ENCODE measurements around the gene TNIK. TPM values are rescaled to one million over a fixed set of nuclear protein-coding genes. Genes with fewer than 3 reads are reported as not detected.
A peak's percentile ranks its signal among the peaks of the same experiment; 100 is the strongest.

The TNIK gene
- total RNA-seq, 1 donor from 2014 or later = 27.4 TPM

DNA sequence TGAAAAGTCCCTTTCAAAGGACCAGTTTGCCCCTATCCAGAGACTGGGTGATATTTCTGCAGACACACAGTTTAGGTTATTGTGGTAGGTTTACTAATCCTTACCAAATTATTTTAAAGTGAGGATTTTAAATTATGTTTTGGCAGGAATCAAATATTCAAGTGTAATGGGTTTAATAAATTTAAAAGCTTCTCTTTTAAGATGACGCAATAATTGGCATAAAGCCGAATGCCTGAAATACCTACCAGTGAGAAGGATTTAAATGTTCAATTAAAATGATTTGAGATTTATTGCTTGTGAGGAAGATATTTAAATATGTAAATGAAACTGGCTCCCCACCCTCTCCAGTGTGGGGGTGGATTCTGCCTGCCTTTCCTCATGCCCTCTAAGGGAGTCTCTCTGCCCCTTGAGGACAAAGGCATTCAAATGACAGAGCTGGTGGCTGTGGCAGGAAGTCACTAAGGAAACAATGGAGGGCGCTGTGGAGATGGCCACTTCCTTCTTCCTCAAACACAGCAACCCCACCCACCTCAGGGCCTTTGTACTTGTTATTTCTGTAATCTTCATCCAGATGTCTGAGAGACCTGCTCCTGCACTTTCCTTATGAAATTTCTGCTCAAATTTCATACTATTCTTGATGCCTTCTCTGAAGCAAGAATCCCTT is 131.7 kb downstream of the TNIK start:
- Mint-ChIP-seq H3K27ac (peak overlapping the region; percentile 25), H3K36me3 (ENCODE audit: low read depth) (peaks cover 6% of the 10 kb centered on the region), H3K27me3 (no peaks in the 10 kb centered on the region), H3K9me3 (no peaks in the 10 kb centered on the region), H3K4me3 (no peak overlapping the region), H3K4me1 (peaks cover 23% of the 10 kb centered on the region)
- DNase-seq = peak; percentile 80
- intact Hi-C loops (cut with micrococcal nuclease) = no loop called here

- no peak overlapping the region for H3K27ac Mint-ChIP-seq
- peaks cover 23% of the 10 kb centered on the region for H3K4me1 Mint-ChIP-seq
- H3K9me3 Mint-ChIP-seq = no peaks in the 10 kb centered on the region
- no peak for DNase-seq
- peaks cover 9% of the 10 kb centered on the region for H3K36me3 Mint-ChIP-seq (ENCODE audit: low read depth)
- intact Hi-C loops (cut with micrococcal nuclease) = no loop called here
- no peak overlapping the region for H3K4me3 Mint-ChIP-seq
- H3K27me3 Mint-ChIP-seq = no peaks in the 10 kb centered on the region
Measured at GRCh38 chr3:171327441-171328174, 132.6 kb downstream of the TNIK start.

- DNase-seq = no peak
- Mint-ChIP-seq H3K9me3 (no peaks in the 10 kb centered on the region), H3K27ac (no peak overlapping the region), H3K36me3 (ENCODE audit: low read depth) (peaks cover 9% of the 10 kb centered on the region), H3K4me1 (peaks cover 23% of the 10 kb centered on the region), H3K27me3 (no peaks in the 10 kb centered on the region), H3K4me3 (no peak overlapping the region)
- intact Hi-C loops (cut with micrococcal nuclease) = no loop called here
Measured at GRCh38 chr3:171326717-171327440, 133.3 kb downstream of the TNIK start.

GRCh38 chr3:171323938-171324536 is 136.2 kb downstream of the TNIK start:
- DNase-seq = no peak
- H3K4me3 Mint-ChIP-seq = no peak overlapping the region
- peaks cover 9% of the 10 kb centered on the region for H3K36me3 Mint-ChIP-seq (ENCODE audit: low read depth)
- no peaks in the 10 kb centered on the region for H3K9me3 Mint-ChIP-seq
- no peak overlapping the region for H3K27ac Mint-ChIP-seq
- intact Hi-C loops (cut with micrococcal nuclease) = no loop called here
- H3K27me3 Mint-ChIP-seq = no peaks in the 10 kb centered on the region
- H3K4me1 Mint-ChIP-seq = peaks cover 21% of the 10 kb centered on the region

DNA sequence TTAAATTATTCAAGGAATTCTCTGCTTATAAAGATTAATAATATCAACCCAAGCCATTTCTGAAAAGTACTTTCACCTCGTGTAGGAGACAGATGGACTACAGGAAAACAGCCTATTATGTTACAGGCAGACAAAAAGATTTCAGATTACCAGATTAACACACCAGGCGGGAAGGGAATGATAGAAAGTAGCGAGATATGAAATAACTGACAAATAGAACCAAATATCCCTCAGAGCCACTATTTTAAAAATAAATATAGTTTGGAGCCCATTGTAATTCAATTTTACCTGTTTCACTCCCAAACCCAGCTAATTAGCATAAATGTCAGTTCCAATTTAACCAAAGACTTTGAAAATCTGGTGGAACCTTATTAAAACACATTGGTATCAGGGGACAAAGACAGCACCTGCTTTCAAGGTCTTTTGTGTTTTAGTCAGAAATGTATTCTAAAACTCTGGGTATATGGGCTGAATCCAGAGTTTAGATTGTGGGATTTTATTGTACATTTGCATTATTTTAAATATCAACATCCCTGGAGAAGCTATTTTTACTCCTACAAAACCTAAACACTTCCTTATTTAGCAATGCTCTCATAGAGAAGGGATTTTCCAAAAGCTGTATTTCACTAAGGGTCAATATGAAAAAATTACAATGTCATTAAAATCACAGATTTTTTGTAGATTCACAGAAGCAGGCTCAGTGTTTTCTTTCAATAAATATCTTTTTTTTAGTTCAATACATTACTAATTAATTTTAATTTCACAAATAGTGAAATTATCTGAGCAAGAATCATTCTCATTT is 138.4 kb downstream of the TNIK start:
- peaks cover 6% of the 10 kb centered on the region for H3K36me3 Mint-ChIP-seq (ENCODE audit: low read depth)

GRCh38 chr3:171320750-171321558 is 139.3 kb downstream of the TNIK start:
- Mint-ChIP-seq H3K27ac (no peak overlapping the region), H3K9me3 (no peaks in the 10 kb centered on the region), H3K4me3 (no peak overlapping the region), H3K27me3 (no peaks in the 10 kb centered on the region), H3K4me1 (peaks cover 5% of the 10 kb centered on the region), H3K36me3 (ENCODE audit: low read depth) (peaks cover 6% of the 10 kb centered on the region)
- intact Hi-C loops (cut with micrococcal nuclease) = no loop called here
- DNase-seq = no peak

More for the DNA sequence above, 138.4 kb downstream of the TNIK start:
- DNase-seq = no peak
- no peak overlapping the region for H3K4me3 Mint-ChIP-seq
- H3K9me3 Mint-ChIP-seq = no peaks in the 10 kb centered on the region
- no peaks in the 10 kb centered on the region for H3K27me3 Mint-ChIP-seq
- H3K4me1 Mint-ChIP-seq = peaks cover 6% of the 10 kb centered on the region
- H3K27ac Mint-ChIP-seq = no peak overlapping the region
- intact Hi-C loops (cut with micrococcal nuclease) = no loop called here

DNA sequence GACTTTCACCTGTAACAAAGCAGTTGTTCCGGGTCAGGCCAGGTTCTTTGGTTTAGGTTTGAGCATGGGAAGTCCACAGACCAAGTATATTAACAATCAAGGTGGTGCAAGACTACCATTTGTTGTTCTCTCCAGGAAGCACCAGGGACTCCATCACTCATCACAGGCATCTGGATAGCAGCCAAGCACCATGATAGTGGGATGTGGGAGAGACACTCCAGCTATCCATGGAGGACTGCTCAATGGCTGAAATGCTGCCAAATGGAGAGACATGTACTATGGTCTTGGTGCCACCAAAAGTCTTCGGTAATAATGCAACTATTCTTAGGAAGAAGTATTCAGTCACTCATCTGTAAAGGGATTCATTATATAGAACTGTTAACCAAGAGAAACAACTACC is 143.0 kb downstream of the TNIK start:
- Mint-ChIP-seq H3K4me1 (peaks cover 9% of the 10 kb centered on the region), H3K27me3 (no peaks in the 10 kb centered on the region), H3K4me3 (no peak overlapping the region), H3K36me3 (ENCODE audit: low read depth) (peaks cover 5% of the 10 kb centered on the region), H3K9me3 (no peaks in the 10 kb centered on the region), H3K27ac (no peak overlapping the region)
- DNase-seq = no peak
- intact Hi-C loops (cut with micrococcal nuclease) = no loop called here

- Mint-ChIP-seq H3K27ac (no peak overlapping the region), H3K4me3 (no peak overlapping the region), H3K9me3 (no peaks in the 10 kb centered on the region), H3K27me3 (no peaks in the 10 kb centered on the region), H3K36me3 (ENCODE audit: low read depth) (peaks cover 5% of the 10 kb centered on the region), H3K4me1 (peaks cover 15% of the 10 kb centered on the region)
- intact Hi-C loops (cut with micrococcal nuclease) = no loop called here
- no peak for DNase-seq
Measured at GRCh38 chr3:171315919-171316318, 144.3 kb downstream of the TNIK start.

- intact Hi-C loops (cut with micrococcal nuclease) = no loop called here
- no peaks in the 10 kb centered on the region for H3K27me3 Mint-ChIP-seq
- H3K27ac Mint-ChIP-seq = no peak overlapping the region
- peaks cover 5% of the 10 kb centered on the region for H3K36me3 Mint-ChIP-seq (ENCODE audit: low read depth)
- DNase-seq = no peak
- H3K4me3 Mint-ChIP-seq = no peak overlapping the region
- peaks cover 17% of the 10 kb centered on the region for H3K4me1 Mint-ChIP-seq
- H3K9me3 Mint-ChIP-seq = no peaks in the 10 kb centered on the region
Measured at GRCh38 chr3:171315101-171315500, 145.1 kb downstream of the TNIK start.

DNA sequence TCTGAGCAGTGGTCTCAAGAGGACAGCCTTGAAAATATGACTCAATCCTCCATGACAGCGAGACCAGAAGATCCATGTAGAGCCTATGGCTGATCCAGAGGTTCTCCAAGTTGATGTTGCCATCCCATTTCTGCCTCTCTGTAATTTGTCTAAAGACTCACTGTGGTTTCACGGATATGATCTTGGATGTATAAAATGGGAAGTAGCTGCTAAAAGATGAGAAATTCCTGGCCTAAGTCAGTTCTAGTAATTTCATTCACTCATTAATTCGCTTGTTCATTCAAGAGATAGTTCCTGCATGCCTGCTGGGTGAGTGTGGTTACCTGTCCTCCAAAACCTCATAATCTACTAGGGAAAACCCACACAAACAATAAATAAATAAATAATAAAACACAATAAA is 145.9 kb downstream of the TNIK start:
- no peak for DNase-seq
- no peaks in the 10 kb centered on the region for H3K9me3 Mint-ChIP-seq
- peaks cover 20% of the 10 kb centered on the region for H3K4me1 Mint-ChIP-seq
- no peaks in the 10 kb centered on the region for H3K27me3 Mint-ChIP-seq
- no peak overlapping the region for H3K27ac Mint-ChIP-seq
- H3K4me3 Mint-ChIP-seq = no peak overlapping the region
- peaks cover 5% of the 10 kb centered on the region for H3K36me3 Mint-ChIP-seq (ENCODE audit: low read depth)
- intact Hi-C loops (cut with micrococcal nuclease) = no loop called here

GRCh38 chr3:171313702-171314101 is 146.5 kb downstream of the TNIK start:
- Mint-ChIP-seq H3K27me3 (no peaks in the 10 kb centered on the region), H3K4me3 (no peak overlapping the region), H3K4me1 (peaks cover 20% of the 10 kb centered on the region), H3K9me3 (no peaks in the 10 kb centered on the region), H3K27ac (no peak overlapping the region), H3K36me3 (ENCODE audit: low read depth) (peaks cover 5% of the 10 kb centered on the region)
- intact Hi-C loops (cut with micrococcal nuclease) = no loop called here
- no peak for DNase-seq

- H3K36me3 Mint-ChIP-seq (ENCODE audit: low read depth) = peaks cover 11% of the 10 kb centered on the region
- no peak overlapping the region for H3K27ac Mint-ChIP-seq
- DNase-seq = no peak
- H3K4me3 Mint-ChIP-seq = no peak overlapping the region
- peaks cover 20% of the 10 kb centered on the region for H3K4me1 Mint-ChIP-seq
- intact Hi-C loops (cut with micrococcal nuclease) = no loop called here
- peaks cover 6% of the 10 kb centered on the region for H3K9me3 Mint-ChIP-seq
- H3K27me3 Mint-ChIP-seq = no peaks in the 10 kb centered on the region
Measured at GRCh38 chr3:171312741-171313140, 147.5 kb downstream of the TNIK start.

- H3K4me3 Mint-ChIP-seq = peak overlapping the region; percentile 38
- H3K36me3 Mint-ChIP-seq (ENCODE audit: low read depth) = peaks cover 11% of the 10 kb centered on the region
- DNase-seq = no peak
- peaks cover 20% of the 10 kb centered on the region for H3K4me1 Mint-ChIP-seq
- no peak overlapping the region for H3K27ac Mint-ChIP-seq
- no peaks in the 10 kb centered on the region for H3K27me3 Mint-ChIP-seq
- intact Hi-C loops (cut with micrococcal nuclease) = no loop called here
- H3K9me3 Mint-ChIP-seq = peaks cover 6% of the 10 kb centered on the region
Measured at GRCh38 chr3:171311784-171312183, 148.4 kb downstream of the TNIK start.

All from activated CD4-positive, alpha-beta T cell treated with anti-CD3 and anti-CD28 coated beads, Interleukin-2, amount 10 ng/mL, durations not matched to agents 24 days and 14 days (primary cell).